GM10248 (cell line): ENCODE measurements around the gene PRR5L.

Source experiments
- CTCF ChIA-PET: fragments of 300-600 bp; sonication (Branson Sonifier 250); formaldehyde crosslinking; extraction: SDS; loops from one replicate; lab custom pipeline; 2021; ENCODE audit warnings: antibody characterized with exemption; lab: Yijun Ruan, JAX
- POLR2A ChIA-PET: fragments of 350-650 bp; sonication (Branson Sonifier 250); formaldehyde crosslinking; extraction: SDS; loops from one replicate; lab custom pipeline; 2020; ENCODE audit warnings: antibody characterized with exemption; lab: Yijun Ruan, JAX
- DNase-seq: peaks from one replicate; pipeline ENCODE4 v3.0.0; 2012; ENCODE audit errors: extremely low spot score
- CTCF ChIP-seq: IDR thresholded peaks from 2 replicates; pipeline ENCODE4 v1.5.1; 2012; ENCODE audit warnings: mild to moderate bottlenecking, low read depth; ENCODE audit errors: extremely low read depth, missing control alignments, control extremely low read depth

PRR5L gene

DNA sequence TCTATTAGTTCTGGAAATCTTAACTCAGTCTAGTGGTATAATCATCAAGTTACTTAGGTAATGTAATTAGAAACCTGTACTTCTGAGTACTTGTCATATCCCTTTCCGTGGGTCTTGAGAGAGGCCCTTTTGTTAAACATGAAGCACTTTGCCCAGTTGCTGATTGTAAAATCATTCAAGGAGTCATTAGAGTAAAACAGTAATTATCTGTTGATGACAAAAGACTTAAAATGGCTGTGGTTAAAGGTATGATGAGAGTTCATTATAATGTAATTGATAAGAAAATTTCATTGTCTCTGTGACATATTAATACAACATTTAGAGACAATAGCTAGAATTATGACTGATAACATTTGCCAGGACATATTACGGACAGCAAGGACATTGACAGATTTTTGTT is 34.3 kb downstream of the PRR5L start:
- ChIA-PET POLR2A (no interaction called here), CTCF (interaction anchor here (1.2 kb wide), 1 partner anchor 10 kb away, joined by 3 read pairs; no protein-coding TSS in a partner anchor)
- TF ChIP-seq CTCF = no peak
- no peak for DNase-seq

GRCh38 chr11:36333468-36333867 is 37.4 kb downstream of the PRR5L start:
- DNase-seq = no peak
- ChIA-PET CTCF (interaction anchor here (1.3 to 1.6 kb wide), 2 partner anchors 14 to 159 kb away, joined by 3 to 6 read pairs; no protein-coding TSS in a partner anchor), POLR2A (no interaction called here)
- TF ChIP-seq CTCF = no peak

GRCh38 chr11:36333897-36334296 is 37.8 kb downstream of the PRR5L start:
- CTCF ChIA-PET = interaction anchor here (1.3 to 1.6 kb wide), 2 partner anchors 13 to 159 kb away, joined by 3 to 6 read pairs; no protein-coding TSS in a partner anchor

GRCh38 chr11:36339888-36340287 is 43.8 kb downstream of the PRR5L start:
- ChIA-PET POLR2A (no interaction called here), CTCF (no interaction called here)
- no peak for TF ChIP-seq CTCF
- DNase-seq = no peak

More at GRCh38 chr11:36333897-36334296, 37.8 kb downstream of the PRR5L start:
- TF ChIP-seq CTCF = no peak
- POLR2A ChIA-PET = no interaction called here
- DNase-seq = no peak

GRCh38 chr11:36340897-36341296 is 44.8 kb downstream of the PRR5L start:
- no peak for DNase-seq

DNA sequence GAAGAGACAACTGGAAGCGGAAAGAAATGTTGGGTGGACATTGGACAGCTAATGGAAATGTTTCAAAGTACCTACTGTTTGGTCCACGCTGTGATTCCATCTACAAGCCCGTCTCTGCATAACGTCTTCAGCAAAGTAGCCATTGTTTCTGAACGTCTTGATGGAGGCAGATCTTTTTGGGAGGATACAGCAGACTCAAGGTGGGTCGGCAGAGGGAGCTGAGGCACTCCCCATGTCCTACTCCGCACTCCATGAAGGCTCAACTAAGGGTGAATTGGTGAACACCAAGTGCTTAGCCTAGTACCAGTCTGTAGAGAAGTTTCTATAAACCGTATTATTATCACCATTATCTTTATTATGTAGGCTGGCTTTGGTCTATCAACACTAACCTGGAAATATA is 45.8 kb downstream of the PRR5L start:
- DNase-seq = no peak
- ChIA-PET POLR2A (no interaction called here), CTCF (interaction anchor here (1.0 to 2.0 kb wide), 5 partner anchors 8 to 80 kb away, joined by 3 to 8 read pairs (median 4); no protein-coding TSS in a partner anchor)
- no peak for TF ChIP-seq CTCF

More at GRCh38 chr11:36340897-36341296, 44.8 kb downstream of the PRR5L start:
- CTCF ChIA-PET = interaction anchor here (0.6 to 2.0 kb wide), 7 partner anchors 8 to 406 kb away, joined by 3 to 8 read pairs (median 4); no protein-coding TSS in a partner anchor
- TF ChIP-seq CTCF = no peak
- POLR2A ChIA-PET = no interaction called here

DNA sequence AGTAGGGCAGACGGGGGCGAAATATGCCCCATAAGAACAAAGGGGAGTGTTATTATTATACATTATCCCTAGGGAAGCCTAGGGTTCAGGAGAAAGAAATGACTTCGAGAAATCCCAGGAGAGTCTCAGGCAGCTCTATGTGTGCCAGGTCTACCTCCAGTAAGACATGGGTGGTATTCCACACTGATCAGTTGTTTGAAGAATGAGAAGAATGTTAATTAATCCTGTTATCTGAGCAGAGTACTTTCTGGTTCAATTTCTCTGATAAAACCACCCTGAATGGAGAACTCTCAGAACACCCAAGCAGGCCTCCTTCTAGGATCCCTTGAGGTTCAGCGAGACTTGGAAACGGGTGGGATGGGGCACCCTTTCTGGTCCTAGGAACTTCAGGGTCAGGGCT is 46.2 kb downstream of the PRR5L start:
- DNase-seq = no peak
- POLR2A ChIA-PET = no interaction called here
- no peak for TF ChIP-seq CTCF
- CTCF ChIA-PET = interaction anchor here (1.5 to 2.0 kb wide), 3 partner anchors 10 to 50 kb away, joined by 4 to 8 read pairs (median 4); no protein-coding TSS in a partner anchor
